ENCODE measurements around the gene SFRP4.

GRCh38 chr7:37932543-37932942, 15.9 kb upstream of the SFRP4 start:
- no peak for TF ChIP-seq CEBPB (IDR thresholded peaks at IDR 0.05; ENCODE audit: low read depth, low read length)
- TF ChIP-seq MAX (IDR thresholded peaks at IDR 0.05) = no peak
- TF ChIP-seq CREB1 (IDR thresholded peaks at IDR 0.05) = no peak
- no peak for TF ChIP-seq MAFK (IDR thresholded peaks at IDR 0.05; ENCODE audit: low read depth, low read length)
- TF ChIP-seq, protein P1, sequence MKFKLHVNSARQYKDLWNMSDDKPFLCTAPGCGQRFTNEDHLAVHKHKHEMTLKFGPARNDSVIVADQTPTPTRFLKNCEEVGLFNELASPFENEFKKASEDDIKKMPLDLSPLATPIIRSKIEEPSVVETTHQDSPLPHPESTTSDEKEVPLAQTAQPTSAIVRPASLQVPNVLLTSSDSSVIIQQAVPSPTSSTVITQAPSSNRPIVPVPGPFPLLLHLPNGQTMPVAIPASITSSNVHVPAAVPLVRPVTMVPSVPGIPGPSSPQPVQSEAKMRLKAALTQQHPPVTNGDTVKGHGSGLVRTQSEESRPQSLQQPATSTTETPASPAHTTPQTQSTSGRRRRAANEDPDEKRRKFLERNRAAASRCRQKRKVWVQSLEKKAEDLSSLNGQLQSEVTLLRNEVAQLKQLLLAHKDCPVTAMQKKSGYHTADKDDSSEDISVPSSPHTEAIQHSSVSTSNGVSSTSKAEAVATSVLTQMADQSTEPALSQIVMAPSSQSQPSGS (IDR thresholded peaks at IDR 0.05; ENCODE audit: low read length) = no peak
- TF ChIP-seq POLR2A (IDR thresholded peaks at IDR 0.05; ENCODE audit: control extremely low read depth in 1 of 2, low read depth in 2 of 2, low read length in 2 of 2) = no peak
- TF ChIP-seq EP300 (IDR thresholded peaks at IDR 0.05; ENCODE audit: borderline replicate concordance in 1 of 2, low read depth in 2 of 2, low read length in 2 of 2) = no peak
- TF ChIP-seq, protein P2, sequence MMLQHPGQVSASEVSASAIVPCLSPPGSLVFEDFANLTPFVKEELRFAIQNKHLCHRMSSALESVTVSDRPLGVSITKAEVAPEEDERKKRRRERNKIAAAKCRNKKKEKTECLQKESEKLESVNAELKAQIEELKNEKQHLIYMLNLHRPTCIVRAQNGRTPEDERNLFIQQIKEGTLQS (IDR thresholded peaks at IDR 0.05; ENCODE audit: insufficient read depth, low read depth, low read length) = no peak
- TF ChIP-seq, protein P3, sequence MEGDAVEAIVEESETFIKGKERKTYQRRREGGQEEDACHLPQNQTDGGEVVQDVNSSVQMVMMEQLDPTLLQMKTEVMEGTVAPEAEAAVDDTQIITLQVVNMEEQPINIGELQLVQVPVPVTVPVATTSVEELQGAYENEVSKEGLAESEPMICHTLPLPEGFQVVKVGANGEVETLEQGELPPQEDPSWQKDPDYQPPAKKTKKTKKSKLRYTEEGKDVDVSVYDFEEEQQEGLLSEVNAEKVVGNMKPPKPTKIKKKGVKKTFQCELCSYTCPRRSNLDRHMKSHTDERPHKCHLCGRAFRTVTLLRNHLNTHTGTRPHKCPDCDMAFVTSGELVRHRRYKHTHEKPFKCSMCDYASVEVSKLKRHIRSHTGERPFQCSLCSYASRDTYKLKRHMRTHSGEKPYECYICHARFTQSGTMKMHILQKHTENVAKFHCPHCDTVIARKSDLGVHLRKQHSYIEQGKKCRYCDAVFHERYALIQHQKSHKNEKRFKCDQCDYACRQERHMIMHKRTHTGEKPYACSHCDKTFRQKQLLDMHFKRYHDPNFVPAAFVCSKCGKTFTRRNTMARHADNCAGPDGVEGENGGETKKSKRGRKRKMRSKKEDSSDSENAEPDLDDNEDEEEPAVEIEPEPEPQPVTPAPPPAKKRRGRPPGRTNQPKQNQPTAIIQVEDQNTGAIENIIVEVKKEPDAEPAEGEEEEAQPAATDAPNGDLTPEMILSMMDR (IDR thresholded peaks at IDR 0.05; ENCODE audit: control extremely low read depth in 1 of 3, insufficient read depth in 1 of 3, low read depth in 1 of 3, low read length in 3 of 3) = no peak

Data from H1 (cell line).